Renal cortical epithelial cell (primary cell): ENCODE results near the gene FBN3. TPM values are rescaled to one million over a fixed set of nuclear protein-coding genes. Genes with fewer than 3 reads are reported as not detected.

Experiments
- DNase-seq: peaks from one replicate; pipeline ENCODE4 v3.0.0-alpha.2; 2011; ENCODE audit warnings: low read depth
- total RNA-seq: library from RNA; depleted of rRNA; stranded (reverse); fragments of >200 nt; gene quantifications from 2 replicates; pipeline ENCODE4 v1.2.3, GENCODE V29; 2014

FBN3 gene
- total RNA-seq, 1 donor from 2014 or later = under 0.01 TPM

DNA sequence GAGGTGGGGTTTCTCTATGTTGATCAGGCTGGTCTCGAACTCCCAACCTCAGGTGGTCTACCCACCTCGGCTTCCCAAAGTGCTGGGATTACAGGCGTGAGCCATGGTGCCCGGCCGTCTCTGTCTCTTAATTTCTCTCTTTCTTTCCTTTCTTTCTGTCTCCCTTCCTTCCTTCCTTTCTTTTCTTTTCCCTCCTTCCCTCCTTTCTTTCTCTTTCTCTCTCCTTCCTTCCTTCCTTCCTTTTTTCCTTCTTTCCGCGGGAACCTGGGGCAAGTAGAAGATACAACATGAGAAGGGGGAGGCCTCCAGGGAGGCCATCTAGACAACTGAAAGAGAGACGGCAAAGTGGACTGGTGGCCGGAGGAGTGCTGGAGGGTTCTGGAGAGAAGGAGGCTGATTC is 128.7 kb downstream of the FBN3 start:
- DNase-seq = no peak

DNA sequence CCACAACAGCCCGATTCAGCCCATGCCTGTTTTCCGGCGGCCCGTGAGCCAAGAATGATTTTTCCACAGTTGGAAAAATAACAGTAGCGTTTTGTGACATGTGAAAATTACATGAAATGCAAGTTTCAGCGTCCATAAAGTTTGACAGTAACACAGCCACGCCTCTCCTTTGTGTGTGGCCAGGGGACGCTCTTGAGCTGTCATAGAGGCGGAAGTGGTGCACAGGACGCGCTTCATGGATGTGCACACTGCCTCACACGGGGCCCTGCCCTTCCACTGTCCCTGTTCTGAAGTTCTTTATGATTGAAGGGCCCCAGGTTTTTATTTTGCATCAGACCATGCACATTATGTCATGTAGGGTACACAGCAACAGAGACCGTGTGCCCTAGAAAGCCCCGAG is 131.6 kb downstream of the FBN3 start:
- DNase-seq = no peak

Other genes with a start within 250 kb of the FBN3 start
- 9.6 and 19.0 TPM in 2 replicates for gene MAP2K7, start 245.7 kb downstream of the FBN3 start, total RNA-seq
- gene TGFBR3L, start 234.8 kb downstream of the FBN3 start, total RNA-seq = 0.75 and 1.0 TPM in 2 replicates
- 9.3 and 12.5 TPM in 2 replicates for gene SNAPC2, start 229.3 kb downstream of the FBN3 start, total RNA-seq
- gene CTXN1, start 223.5 kb downstream of the FBN3 start, total RNA-seq = 18.6 and 41.4 TPM in 2 replicates
- gene TIMM44, start 205.9 kb downstream of the FBN3 start, total RNA-seq = 28.5 and 42.2 TPM in 2 replicates
- 44.5 and 92.3 TPM in 2 replicates for gene ELAVL1, start 144.0 kb downstream of the FBN3 start, total RNA-seq
- not detected in 2 replicates for gene CCL25, start 96.8 kb downstream of the FBN3 start, total RNA-seq
- gene CERS4, start 59.8 kb upstream of the FBN3 start, total RNA-seq = 16.8 and 18.2 TPM in 2 replicates
- gene CD320, start 158.8 kb upstream of the FBN3 start, total RNA-seq = 24.1 and 24.6 TPM in 2 replicates
- gene NDUFA7, start 171.8 kb upstream of the FBN3 start, total RNA-seq = 7.2 and 21.5 TPM in 2 replicates
- 140 and 177 TPM in 2 replicates for gene RPS28, start 171.9 kb upstream of the FBN3 start, total RNA-seq
- 0.45 and 1.0 TPM in 2 replicates for gene KANK3, start 193.7 kb upstream of the FBN3 start, total RNA-seq
- 17.2 and 34.9 TPM in 2 replicates for gene ANGPTL4, start 214.6 kb upstream of the FBN3 start, total RNA-seq
- 29.3 and 151 TPM in 2 replicates for gene RAB11B, start 240.8 kb upstream of the FBN3 start, total RNA-seq